22Rv1 (cell line): ENCODE results near the gene FKBP15.

ENCODE experiments used
- ZFX ChIP-seq: fragments of 450-650 bp; IDR thresholded peaks from 2 replicates; pipeline ENCODE4 v1.6.1; 2017; ENCODE audit warnings: antibody characterized with exemption, borderline replicate concordance
- TF ChIP-seq, protein P1 (sequence below): fragments of 450-650 bp; IDR thresholded peaks from 2 replicates; pipeline ENCODE4 v1.5.1; 2017; ENCODE audit warnings: mild to moderate bottlenecking

DNA sequence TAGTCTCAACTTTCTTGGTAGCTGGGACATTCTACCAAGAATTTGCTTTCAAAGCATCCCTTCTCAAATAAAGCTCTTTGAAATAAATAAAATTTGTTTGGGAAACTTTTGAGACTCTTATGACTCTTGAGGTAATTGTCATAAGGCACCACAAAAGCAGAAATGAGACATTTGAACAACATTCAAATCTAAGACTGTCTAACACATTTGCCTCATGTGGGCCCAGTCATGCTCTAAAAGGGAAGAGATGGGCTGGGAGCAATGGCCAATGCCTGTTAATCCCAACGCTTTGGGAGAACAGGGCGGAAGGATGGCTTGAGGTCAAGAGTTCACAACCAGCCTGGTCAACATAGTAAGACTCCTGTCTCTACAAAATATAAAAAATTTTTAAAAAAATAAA is 43.8 kb downstream of the FKBP15 start:
- TF ChIP-seq, protein P1, sequence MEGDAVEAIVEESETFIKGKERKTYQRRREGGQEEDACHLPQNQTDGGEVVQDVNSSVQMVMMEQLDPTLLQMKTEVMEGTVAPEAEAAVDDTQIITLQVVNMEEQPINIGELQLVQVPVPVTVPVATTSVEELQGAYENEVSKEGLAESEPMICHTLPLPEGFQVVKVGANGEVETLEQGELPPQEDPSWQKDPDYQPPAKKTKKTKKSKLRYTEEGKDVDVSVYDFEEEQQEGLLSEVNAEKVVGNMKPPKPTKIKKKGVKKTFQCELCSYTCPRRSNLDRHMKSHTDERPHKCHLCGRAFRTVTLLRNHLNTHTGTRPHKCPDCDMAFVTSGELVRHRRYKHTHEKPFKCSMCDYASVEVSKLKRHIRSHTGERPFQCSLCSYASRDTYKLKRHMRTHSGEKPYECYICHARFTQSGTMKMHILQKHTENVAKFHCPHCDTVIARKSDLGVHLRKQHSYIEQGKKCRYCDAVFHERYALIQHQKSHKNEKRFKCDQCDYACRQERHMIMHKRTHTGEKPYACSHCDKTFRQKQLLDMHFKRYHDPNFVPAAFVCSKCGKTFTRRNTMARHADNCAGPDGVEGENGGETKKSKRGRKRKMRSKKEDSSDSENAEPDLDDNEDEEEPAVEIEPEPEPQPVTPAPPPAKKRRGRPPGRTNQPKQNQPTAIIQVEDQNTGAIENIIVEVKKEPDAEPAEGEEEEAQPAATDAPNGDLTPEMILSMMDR: no peak
- TF ChIP-seq ZFX: no peak
